Keratinocyte (primary cell): ENCODE data around the gene MED27.

Experiments used
- EZH2 ChIP-seq: IDR thresholded peaks from one replicate; pipeline ENCODE4 v1.6.1; 2012; ENCODE audit warnings: inconsistent platforms, mild to moderate bottlenecking, low read length, moderate library complexity
- TF ChIP-seq, protein P1 (sequence below), 3 experiments: IDR thresholded peaks in 1 of 3; conservative IDR thresholded peaks in 1 of 3; optimal IDR thresholded peaks in 1 of 3; 2 replicates in 2 of 3; 3 replicates in 1 of 3; pipeline versions ENCODE3 to v1.5.1; 2011; ENCODE audit warnings: low read length in 3 of 3, mild to moderate bottlenecking in 3 of 3, moderate library complexity in 2 of 3, control low read depth in 1 of 3, inconsistent platforms in 1 of 3; ENCODE audit not compliant: insufficient read depth in 2 of 3; ENCODE audit errors: extremely low read depth in 1 of 3

DNA sequence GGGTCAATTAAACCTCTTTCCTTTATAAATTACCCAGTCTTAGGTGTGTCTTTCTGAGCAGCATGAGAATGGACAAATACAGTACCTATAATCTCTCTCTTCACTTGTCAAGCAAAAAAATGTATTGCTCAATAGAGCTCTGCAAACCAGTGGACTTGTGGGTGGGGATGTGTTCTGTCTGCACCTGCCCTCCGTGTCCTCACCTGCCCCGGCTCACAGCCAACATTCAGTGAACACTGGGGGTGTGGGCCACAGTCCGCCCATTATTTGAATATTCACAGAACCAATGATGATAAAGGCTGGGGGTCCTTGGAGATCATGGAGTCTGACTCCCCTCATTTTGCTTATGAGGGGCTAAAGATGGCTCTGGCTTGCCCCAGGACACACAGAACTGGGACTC, 36.9 kb upstream of the MED27 start:
- TF ChIP-seq, protein P1, sequence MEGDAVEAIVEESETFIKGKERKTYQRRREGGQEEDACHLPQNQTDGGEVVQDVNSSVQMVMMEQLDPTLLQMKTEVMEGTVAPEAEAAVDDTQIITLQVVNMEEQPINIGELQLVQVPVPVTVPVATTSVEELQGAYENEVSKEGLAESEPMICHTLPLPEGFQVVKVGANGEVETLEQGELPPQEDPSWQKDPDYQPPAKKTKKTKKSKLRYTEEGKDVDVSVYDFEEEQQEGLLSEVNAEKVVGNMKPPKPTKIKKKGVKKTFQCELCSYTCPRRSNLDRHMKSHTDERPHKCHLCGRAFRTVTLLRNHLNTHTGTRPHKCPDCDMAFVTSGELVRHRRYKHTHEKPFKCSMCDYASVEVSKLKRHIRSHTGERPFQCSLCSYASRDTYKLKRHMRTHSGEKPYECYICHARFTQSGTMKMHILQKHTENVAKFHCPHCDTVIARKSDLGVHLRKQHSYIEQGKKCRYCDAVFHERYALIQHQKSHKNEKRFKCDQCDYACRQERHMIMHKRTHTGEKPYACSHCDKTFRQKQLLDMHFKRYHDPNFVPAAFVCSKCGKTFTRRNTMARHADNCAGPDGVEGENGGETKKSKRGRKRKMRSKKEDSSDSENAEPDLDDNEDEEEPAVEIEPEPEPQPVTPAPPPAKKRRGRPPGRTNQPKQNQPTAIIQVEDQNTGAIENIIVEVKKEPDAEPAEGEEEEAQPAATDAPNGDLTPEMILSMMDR (optimal IDR thresholded peaks at IDR 0.05 in 1 of 3, IDR thresholded peaks at IDR 0.05 in 1 of 3, conservative IDR thresholded peaks at IDR 0.05 in 1 of 3; ENCODE audit: extremely low read depth in 1 of 3, insufficient read depth in 2 of 3, low read length in 3 of 3) = no peak
- no peak for TF ChIP-seq EZH2
